Lung microvascular endothelial cell (primary cell): Measurements from ENCODE around the gene CRB2. TPM values are rescaled to one million over a fixed set of nuclear protein-coding genes. Genes with fewer than 3 reads are reported as not detected.

Experiments used
- DNase-seq, 2 donors: peaks; one replicate each; pipeline versions ENCODE4 v3.0.0 to v3.0.0-alpha.2; 2010; ENCODE audit warnings: low read depth in 2 of 2
- total RNA-seq: library from RNA; depleted of rRNA; stranded (reverse); fragments of >200 nt; gene quantifications from 2 replicates; pipeline ENCODE4 v1.2.1, GENCODE V29; 2014

Gene CRB2
- total RNA-seq, 1 donor from 2014 or later: not detected

GRCh38 chr9:123421186-123421585 is 65.2 kb downstream of the CRB2 start:
- no peak for DNase-seq

GRCh38 chr9:123421801-123422455 is 65.9 kb downstream of the CRB2 start:
- DNase-seq: no peak

GRCh38 chr9:123422635-123423310 is 66.8 kb downstream of the CRB2 start:
- no peak for DNase-seq

- no peak for DNase-seq
Observed at GRCh38 chr9:123423311-123423640, 67.3 kb downstream of the CRB2 start.

GRCh38 chr9:123424131-123424530 is 68.1 kb downstream of the CRB2 start:
- no peak for DNase-seq

- no peak for DNase-seq
Observed at GRCh38 chr9:123424552-123425225, 68.7 kb downstream of the CRB2 start.

- DNase-seq: no peak
Observed at GRCh38 chr9:123425261-123425821, 69.3 kb downstream of the CRB2 start.

GRCh38 chr9:123425836-123426365 is 69.9 kb downstream of the CRB2 start:
- DNase-seq: no peak

- DNase-seq: no peak
Observed at GRCh38 chr9:123426406-123426805, 70.4 kb downstream of the CRB2 start.

Other genes starting within 250 kb of the CRB2 start
- gene STRBP, start 87.6 kb upstream of the CRB2 start, total RNA-seq: 4.8 and 7.7 TPM in 2 replicates